NCI-H128 (cell line): ENCODE data around the gene ATP2B2.

Source experiments
- DNase-seq: peaks from one replicate; lab custom pipeline; 2025; ENCODE audit not compliant: unreplicated experiment; lab: John Stamatoyannopoulos, UW

The ATP2B2 gene

DNA sequence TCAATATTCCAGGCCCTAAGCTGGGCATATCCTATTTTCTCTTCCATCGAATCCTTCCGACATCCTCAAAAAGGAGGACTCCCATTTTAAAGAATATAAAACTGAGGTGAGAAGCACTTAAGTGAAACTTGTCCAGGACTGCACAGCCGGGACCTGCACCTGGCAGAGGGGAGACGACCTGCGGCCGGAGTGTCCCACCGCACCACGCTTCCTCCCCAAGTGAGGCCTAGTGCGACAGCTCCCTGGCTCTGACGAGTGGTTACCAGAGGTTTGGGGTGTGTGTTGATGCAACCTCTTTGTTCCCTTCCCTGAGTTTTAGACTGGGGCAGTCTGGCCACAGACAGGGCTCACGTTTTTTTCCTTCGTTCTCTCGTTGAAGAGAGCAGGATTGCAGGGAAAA, 24.9 kb upstream of the ATP2B2 start:
- no peak for DNase-seq

DNA sequence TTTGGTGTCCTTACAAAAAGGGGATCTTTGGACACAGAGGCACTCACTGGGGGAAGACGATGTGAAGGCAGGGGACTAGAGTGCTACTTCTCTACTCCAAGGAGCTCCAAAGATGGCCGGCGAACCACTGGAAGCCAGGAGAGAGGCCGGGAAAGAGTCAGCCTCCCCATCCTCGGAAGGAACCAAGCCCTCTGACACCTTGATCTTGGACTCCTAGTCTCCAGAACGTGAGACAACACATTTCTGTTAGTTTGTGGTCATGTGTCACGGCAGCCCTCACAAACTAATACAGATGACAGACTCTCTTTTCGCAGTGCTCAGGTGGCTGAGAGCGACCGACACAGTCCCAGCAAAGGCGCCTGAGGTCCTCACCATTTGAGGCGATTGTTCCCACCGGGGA, 24.4 kb upstream of the ATP2B2 start:
- DNase-seq: no peak

DNA sequence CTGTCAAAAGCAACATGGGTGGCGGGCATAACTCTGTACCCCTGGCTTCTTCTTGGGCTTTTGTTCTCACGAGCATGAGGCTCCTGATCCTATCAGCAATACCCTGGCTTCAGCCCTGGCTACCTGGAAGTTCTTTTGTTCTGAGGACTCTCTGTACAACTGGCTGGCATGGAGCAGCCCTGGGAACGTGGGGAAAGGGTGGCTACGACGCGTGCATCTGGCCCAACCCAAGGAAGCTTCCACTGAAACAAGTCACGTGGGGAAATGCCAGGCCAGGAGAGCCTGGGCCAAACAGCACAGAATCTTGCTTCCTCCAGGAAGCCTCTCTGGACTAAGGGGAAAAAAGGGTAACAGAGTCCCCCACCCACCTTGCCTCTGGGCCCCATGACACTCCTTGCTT, 22.7 kb upstream of the ATP2B2 start:
- no peak for DNase-seq

DNA sequence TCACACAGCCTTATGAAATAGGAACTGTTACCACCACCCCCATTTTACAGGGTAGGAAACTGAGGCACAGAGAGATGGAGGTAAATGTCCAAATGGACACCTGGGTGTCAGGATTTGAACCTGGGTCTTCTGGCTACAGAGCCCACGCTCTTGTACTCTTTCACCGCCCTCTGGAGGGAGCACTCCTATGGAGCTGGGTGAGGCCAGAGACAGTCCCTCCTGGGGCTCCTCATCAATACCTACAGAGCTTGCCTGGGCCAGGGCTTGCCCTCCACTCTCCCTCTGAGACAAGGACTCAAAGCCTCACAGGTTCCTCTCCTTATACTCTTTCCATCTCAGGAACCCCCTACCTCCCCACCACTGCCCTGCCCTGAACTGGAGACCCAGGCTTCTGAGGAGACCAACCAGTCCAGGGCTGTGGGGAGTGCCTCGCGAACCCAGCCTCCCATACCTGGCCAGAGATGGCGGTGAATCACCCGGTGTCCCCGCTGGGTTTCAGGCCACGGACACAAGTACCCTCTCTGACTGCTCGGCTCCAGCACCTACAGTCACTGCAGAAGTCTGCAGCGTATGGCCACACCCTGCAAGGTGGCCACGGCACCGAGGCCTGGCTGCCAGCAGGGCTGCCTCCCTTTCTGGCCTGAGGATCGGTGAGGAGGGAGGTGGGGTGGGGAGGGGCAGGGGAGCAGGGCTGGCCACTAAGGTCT, 22.1 kb upstream of the ATP2B2 start:
- DNase-seq: no peak

DNA sequence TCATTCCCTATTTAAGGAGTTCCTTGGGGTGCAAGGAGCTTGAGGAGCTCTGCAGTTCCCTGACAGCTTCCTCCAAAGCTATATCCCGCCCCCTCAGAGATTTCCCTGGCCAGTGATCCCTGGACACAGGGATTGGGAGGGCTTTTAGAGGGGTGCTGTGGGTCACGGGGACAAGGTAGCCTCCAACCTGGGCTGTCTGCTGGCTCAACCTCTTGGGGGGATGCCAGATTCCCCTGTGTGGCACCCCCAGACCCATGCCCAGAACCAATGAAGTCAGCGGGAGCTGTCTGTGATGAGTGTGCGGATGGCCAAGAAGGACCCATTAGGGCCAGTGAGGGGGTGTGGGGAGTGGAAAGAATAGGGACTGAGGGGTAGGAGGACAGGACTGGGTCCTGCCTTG, 21.0 kb upstream of the ATP2B2 start:
- DNase-seq: no peak

DNA sequence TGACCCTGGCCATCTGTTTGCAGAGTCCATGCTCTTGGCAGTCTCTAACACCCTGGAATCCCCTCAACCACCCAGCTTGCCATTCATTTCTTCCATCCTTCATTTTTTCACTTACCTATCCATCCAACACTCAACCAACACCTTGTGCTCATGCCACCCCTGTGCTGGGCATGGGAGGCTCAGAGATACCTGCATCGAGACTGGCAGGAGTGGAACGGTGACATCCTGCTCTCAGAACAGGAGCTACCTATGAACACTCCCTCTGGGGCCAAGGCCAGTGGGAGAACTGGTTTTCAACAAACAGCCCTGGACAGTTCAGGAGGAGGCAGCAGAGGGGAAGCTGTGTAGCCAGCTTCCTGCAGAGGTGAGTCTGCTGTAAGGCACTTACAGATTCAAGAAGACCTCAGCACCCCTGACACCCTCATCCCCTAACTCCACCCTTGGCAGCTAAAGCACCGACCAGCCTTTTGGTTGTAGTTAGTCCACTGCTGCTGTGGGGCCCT, 19.5 kb upstream of the ATP2B2 start:
- no peak for DNase-seq

DNA sequence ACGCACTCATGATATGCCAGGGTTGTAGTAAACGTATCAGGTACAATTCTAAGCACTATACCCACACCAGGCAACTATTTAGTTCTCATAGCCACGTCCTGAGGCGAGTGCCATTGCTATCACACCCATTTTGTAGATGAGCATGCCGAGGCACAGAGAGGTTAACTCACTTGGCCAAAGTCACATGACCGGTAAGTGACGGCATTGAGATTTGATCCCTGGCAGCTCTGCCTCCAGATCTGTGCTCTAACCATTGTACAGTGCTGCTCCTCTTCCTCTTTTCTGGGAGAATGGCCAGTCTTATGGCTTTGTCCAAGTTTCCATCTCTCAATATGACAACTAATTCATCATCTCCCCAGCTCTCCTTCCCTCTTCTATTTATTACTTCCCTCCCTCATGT, 18.9 kb upstream of the ATP2B2 start:
- DNase-seq: no peak

DNA sequence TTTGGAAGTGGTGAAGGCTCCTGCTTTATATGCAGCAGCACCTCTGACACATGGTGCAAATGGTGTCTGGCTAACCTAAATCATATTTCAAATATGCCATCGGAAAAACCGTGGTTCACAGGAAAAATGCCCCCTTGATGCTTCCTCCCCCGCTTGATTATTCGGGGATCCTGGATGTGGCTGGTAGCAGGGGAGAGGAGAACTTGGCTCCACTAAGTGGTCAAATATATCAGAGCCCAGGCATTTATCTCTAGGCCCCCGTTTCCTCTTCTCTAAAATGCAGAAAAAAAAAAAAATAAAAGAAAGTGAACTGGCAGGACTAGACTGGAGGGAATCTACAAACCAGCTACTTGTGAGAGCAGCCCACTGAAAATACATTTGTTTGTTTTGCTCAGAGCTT, 18.2 kb upstream of the ATP2B2 start:
- no peak for DNase-seq

DNA sequence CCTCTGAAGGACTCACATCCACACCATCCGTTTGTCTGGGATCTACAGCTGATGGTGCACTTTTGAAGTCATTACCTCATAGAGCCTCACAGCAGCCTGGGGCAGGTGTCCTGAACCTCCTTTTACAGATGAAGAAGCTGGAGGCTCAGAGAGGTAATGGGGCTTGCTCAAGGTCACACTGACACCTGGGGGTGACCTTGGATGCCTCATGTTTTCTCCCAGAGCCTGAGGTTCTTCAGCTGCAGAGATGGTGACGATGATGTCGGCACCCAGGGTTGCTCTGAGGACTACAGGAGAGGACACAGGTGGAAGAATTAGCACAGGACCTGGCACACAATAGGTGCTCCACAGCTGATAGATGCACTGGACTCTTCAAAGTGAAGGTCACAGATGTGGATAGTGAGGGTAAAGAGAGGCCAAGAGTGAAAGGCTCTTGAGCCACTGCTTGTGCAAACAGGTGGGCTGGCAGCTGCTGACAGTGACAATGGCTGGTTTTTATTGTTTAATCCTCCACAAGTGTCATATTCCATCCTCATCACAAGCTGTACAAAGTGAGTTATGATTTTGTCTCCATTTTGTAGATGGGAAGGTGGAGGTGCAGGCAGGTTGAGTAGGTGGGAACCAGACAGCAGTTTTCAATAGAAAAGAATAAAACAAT, 17.4 kb upstream of the ATP2B2 start:
- DNase-seq: no peak

DNA sequence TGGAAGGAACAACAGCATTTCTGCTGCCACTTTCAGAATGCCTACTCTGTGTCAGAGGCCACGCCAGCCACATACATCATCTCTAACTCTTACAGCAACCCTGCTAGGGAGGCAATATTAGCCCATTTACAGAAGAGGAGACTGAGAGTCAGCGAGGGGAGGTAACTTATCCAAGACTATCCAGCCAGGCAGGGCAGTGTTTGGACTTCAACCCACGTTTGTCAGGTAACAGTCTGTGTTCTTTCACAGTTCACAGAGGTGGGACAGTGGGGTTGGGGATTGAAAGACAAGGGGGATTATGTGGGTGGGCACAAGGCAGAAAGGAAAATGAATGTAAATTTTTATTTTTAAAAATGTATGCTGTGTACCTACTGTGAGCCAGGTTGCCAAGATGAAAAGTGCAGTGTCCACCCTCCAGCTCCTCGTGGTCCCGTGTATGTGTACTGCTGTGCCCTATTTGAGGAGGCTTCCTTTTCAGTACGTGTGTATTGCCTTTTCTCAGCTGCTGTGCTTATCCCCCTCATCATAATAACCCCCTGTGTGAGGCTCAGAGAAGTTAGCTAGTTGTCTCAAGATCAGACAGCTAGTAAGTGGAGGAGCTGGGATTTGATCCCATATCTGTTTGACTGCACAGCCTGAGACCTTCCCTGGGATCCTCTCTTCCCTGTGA, 16.5 kb upstream of the ATP2B2 start:
- no peak for DNase-seq

DNA sequence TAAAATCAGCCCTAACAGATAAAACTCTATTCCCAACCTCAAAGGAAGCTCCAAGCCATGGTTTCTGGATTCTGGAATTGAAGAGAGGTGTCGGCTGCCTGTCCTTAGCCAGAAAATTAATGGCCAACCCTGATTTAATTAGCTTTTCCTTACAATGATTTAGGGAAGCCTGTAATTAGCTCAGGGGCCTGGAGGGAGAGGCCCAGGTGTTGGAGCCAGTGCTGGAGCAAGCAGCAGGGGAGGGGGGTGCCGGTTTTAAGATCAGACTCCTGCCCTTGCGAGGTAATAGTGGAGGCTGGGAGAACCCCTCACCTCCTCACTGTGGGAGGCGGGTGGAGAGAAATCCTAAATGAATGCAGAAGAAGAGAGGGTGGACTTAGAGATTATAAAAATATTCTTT, 14.7 kb upstream of the ATP2B2 start:
- DNase-seq: no peak

DNA sequence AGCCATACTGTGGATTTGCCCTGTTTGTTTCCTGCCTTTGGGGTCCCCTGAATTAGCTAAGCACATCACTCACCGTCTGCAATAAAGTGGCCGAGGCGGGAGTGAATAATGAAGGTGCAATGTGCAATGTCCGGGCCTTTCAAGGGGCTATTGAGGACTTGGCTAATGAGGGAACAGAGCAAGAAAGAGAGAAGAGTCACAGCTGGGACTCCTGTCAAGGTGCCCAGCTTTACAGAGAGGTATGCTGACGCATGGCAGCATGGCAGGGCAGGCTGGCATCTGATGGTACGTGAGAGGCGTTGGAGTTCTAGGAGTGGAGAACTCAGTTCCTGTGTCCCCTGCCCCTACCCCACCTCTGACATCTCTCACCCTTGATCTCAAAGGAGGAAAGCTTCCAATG, 13.8 kb upstream of the ATP2B2 start:
- no peak for DNase-seq

DNA sequence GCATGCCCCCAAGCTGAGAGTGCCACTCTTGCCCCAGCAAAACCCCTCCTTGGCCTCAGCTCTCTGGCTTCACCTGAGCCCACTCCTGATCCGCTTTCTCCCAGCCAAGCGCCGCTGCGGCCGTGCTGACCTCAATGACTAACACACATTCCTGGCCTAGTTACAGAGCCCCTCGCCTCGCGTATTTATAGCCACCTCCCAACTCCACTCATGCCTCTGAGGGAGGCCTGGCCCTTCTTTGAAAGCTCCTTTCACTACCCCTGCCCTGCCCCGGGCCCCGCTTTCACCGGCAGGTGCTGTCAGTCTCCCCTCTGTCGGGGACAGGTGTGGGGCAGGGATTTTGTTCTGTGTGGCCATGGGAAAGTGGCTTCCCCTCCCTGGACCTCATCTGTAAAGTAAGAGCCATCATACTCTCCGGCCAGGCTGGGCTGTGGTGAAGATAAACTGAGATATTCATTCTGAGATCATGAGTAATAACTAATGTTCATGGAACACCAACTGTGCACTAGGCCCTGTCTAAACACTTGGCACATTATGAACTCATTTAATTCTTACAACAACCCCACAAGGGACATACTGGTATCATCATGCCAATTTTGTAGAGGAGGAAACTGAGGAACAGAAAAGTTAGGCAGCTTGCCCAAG, 13.2 kb upstream of the ATP2B2 start:
- DNase-seq: no peak

DNA sequence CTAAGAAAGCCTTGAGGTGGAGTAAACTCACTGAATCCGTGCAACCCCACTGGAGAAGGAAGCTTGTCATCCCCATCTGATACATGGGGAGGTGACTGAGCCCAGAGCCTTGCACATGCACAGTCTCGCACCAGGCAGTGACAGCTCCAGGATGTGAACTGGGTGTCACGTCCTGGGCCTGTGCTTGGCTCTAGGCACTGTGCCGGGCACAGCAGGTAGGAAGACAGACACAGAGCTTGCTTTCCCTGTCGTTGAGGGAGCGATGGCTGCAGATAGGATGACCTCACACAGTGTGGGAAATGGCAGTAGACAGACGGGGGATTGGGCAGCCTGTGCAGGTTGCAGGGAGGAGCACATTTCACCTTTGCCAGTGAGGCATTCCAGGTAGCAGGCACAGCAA, 12.2 kb upstream of the ATP2B2 start:
- no peak for DNase-seq

DNA sequence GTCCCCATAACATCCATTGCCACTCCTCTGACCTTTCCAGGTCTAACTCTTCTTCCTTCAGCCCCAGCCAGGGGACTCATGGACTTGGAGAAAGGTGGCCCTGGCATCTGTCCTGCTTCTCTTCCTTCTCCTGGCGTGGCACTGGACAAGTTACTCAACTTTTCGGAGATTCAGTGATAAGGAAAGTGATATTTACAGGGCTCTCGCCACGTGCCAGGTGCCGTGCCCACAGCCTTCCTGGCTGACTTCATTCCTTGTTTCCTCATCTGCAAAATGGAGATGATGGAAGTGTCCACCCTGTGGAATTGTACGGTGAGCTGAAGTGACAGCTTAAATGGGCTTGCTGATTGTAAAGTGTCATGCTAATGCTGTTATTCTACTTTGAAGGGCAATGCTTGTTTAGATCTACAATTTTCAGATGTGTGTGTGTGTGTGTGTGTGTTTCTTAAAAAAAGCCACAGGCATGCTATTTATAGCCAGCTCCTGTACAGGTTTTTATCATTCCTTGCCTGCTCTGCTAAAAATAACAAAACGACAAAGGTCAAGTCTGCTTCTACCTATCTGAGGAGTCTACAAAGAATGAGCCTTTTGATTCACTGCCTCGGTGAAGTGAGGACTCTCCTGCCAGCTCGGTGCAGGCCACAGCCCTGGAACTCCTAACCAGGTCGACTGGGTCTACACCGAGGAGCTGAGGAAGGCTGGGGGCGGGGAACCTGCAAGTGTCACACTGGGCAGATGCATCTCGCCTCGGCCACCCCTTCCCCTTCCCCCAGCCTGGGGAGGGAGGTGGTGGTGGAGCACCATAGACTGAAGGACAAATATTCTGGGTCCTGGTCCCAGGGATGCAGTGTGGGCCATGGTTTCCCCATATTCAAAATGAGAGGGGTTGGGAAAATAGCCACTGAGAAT, 11.4 kb upstream of the ATP2B2 start:
- DNase-seq: no peak

DNA sequence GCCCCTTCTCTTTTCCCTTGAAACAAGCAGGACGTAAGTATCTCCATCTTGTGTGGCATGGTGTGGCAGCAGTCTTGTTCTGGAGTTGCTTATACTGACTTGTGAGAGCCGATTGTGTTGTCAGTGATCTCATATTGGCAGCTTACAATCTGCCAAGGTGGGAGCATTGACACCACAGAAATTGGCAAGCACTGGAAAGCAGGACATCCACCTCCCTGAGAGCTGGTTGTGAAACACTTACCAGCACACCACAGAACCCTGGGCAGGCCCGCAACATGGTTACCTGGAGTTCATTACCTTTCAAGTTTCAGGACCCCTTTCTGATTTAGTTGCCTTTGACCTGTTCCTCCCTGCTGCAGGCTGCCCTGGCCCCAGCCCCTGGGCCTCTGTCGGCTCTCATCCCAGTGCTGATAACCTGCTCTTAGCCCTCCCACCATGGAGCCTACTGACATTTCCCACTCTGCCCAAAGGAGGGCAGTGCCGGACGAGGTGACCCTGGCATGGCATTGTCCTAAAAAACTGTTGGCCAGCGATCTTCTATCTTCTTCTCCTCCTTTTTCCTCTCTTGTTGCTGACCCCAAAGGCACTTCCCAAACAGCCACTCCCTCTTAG, 10.6 kb upstream of the ATP2B2 start:
- no peak for DNase-seq

DNA sequence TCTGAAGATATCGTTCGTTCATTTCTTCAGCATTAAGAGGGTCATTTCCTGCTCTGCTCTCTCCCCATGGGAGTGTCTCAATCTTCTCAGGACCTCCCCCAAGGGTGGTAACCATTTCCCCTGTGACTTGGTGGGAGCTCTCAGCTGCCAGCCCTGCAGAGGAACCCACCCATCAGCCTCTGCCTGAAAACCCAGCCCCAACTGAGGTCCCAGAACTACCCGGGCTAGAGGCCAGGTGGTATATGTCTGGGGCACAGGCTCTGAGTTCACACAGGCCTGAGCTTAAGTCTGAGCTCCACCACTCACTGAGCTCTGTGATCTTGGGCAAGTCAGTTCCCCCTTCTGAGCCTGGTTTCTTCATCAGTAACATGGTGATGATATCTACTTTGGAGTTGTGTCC, 10.0 kb upstream of the ATP2B2 start:
- no peak for DNase-seq

DNA sequence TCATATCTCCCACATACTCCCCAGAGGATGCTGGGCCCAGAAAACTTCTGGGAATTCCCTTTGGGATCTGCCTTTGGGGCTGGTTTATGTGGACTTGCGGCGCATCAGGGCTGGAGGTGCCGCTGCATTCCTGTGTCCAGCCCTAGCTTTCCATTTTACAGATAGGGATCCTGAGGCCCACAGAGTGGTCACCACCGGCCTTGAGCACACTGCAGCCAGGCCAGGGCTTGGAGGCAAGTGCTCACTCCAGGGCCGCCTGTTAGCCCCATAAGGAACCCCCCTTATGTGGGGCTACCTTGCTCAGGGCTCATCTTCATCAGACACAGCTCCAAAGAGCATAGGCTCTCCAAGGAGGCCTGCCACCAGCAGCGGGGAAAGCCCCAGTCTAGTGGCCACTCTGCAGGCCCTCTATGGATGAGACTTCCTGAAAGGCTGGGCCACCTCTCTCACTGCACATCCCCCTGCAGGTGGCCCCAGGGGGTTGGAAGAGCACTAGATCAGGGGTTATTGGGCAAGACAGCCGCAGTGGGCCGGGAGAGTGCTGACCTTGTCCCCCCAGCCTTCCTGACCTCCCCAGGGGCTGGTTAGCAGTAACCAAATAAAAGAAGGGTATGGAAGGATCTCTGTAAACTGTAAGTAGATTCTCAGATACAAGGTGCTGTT, 9.2 kb upstream of the ATP2B2 start:
- DNase-seq: no peak

DNA sequence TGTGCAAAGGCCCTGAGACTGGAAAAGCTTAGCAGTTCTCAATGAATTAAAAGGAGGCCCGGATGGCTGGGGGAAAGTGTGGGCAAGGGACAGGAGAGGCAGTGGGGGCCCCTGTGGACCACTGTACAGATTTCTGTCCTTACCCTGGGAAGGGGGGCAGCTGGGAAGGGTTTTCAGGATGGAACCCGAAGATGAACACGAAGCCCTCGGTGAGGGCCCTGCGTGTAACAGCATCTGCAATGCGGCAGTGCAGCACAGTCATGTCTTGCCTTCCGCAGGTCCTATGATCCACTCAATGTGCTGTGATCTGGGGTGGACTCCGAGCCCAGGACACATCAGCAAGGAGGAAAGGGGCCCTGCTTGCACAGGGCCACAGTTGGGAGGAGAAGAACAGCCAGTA, 7.9 kb upstream of the ATP2B2 start:
- no peak for DNase-seq

DNA sequence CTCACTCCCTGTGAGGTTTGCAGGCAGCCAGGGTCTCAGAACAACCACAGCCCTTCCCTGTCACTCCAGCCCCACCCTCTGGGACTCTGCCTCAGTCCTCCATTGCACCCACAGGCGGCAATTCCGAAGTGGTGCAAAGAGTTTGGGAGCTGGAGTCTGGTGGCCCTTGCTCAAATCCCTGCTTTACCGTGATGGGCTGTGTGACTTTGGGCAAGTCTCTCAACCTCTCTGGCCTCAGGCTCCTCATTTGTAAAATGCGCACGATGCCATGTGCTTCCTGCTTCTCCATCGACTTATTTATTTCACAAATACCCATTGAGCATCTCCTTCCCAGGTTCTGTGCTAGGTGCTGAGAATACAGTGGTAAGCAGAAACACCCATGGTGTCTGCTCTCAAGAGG, 7.3 kb upstream of the ATP2B2 start:
- DNase-seq: no peak
